Endothelial cell of umbilical vein (primary cell): ENCODE results near the gene NAXE.

ENCODE experiments used
- POLR2A ChIP-seq: IDR thresholded peaks from 2 replicates; pipeline ENCODE4 v1.6.1; 2012; ENCODE audit warnings: low read depth, mild to moderate bottlenecking, control low read depth, low read length
- TF ChIP-seq, protein P1 (sequence below), 2 donors: IDR thresholded peaks; 1 replicate in 1 of 2; 2 replicates in 1 of 2; pipeline ENCODE4 v1.5.1; 2011; ENCODE audit warnings: low read length in 2 of 2, mild to moderate bottlenecking in 2 of 2, moderate library complexity in 2 of 2, control low read depth in 1 of 2, inconsistent platforms in 1 of 2, low read depth in 1 of 2; ENCODE audit not compliant: insufficient read depth in 1 of 2; ENCODE audit errors: extremely low read depth in 1 of 2
- TF ChIP-seq, protein P2 (sequence below): IDR thresholded peaks from 2 replicates; pipeline ENCODE4 v1.6.1; 2011; ENCODE audit not compliant: insufficient read depth, insufficient read length

DNA sequence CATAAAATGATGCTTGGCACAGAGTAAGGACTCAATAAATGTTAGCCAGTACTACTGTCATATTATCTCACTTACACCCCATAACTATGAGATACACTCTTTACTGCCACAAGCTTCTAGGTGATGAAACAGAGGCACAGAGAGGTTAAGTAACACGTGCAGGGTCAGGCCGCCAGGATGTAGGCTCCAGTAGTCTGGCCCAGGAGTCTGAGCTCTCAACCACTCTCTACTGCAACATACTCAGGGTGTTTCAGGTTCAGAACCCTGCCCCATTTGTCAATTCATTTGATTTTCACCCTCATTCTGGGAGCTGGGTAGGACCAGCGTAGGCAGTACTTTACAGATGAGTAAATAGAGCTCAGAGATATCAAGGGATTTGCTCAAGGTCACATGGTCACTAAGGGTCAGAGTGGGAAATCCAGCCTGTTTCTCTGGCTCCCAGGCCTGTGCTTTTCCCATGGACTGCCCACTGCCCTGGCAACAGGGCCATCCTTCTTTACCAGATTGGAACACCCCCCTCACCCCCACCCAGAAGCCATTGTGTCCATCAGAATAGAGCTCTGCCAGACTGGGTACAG, 40.4 kb upstream of the NAXE start:
- TF ChIP-seq, protein P1, sequence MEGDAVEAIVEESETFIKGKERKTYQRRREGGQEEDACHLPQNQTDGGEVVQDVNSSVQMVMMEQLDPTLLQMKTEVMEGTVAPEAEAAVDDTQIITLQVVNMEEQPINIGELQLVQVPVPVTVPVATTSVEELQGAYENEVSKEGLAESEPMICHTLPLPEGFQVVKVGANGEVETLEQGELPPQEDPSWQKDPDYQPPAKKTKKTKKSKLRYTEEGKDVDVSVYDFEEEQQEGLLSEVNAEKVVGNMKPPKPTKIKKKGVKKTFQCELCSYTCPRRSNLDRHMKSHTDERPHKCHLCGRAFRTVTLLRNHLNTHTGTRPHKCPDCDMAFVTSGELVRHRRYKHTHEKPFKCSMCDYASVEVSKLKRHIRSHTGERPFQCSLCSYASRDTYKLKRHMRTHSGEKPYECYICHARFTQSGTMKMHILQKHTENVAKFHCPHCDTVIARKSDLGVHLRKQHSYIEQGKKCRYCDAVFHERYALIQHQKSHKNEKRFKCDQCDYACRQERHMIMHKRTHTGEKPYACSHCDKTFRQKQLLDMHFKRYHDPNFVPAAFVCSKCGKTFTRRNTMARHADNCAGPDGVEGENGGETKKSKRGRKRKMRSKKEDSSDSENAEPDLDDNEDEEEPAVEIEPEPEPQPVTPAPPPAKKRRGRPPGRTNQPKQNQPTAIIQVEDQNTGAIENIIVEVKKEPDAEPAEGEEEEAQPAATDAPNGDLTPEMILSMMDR (IDR thresholded peaks at IDR 0.05; ENCODE audit: extremely low read depth in 1 of 2, insufficient read depth in 1 of 2, low read depth in 1 of 2, low read length in 2 of 2): no peak
- TF ChIP-seq POLR2A: no peak
- TF ChIP-seq, protein P2, sequence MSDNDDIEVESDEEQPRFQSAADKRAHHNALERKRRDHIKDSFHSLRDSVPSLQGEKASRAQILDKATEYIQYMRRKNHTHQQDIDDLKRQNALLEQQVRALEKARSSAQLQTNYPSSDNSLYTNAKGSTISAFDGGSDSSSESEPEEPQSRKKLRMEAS: no peak
